HCT116 (cell line): ENCODE data around the gene DCUN1D5. TPM values are rescaled to one million over a fixed set of nuclear protein-coding genes. Genes with fewer than 3 reads are reported as not detected.

Experiments
- ATAC-seq: fragments of 200-7000 bp; cut with Tn5 transposase; 2 replicates; pipeline ENCODE4 v1.9.1; 2020; ENCODE audit warnings: mild to moderate bottlenecking, moderate library complexity
- BruUV-seq: library from RNA; stranded (reverse); fragments of 400-500 nt; replicated peaks from 2 replicates; lab custom pipeline; 2021; lab: Mats Ljungman, UMichigan
- CTCF ChIA-PET: fragments of 300-600 bp; sonication (Branson Sonifier 250); formaldehyde crosslinking; loops from one replicate; lab custom pipeline; 2021; ENCODE audit warnings: antibody characterized with exemption; lab: Charles Lee
- POLR2A ChIA-PET: fragments of 300-600, 350-600 bp; sonication (Branson Sonifier 250); formaldehyde crosslinking; loops from one replicate; lab custom pipeline; 2021; ENCODE audit warnings: antibody characterized with exemption; lab: Charles Lee
- RAD21 ChIA-PET, 2 experiments: fragments of 300-600 bp; sonication (Branson Sonifier 250); formaldehyde crosslinking; loops; one replicate each; lab custom pipeline; 2023; ENCODE audit warnings: low total read pairs in 2 of 2; ENCODE audit not compliant: uncharacterized antibody in 2 of 2, unreplicated experiment in 2 of 2, low non-redundant PET in 1 of 2; lab: Charles Lee
- DNase-seq: peaks from one replicate; pipeline ENCODE4 v3.0.0-alpha.2; 2010; ENCODE audit warnings: low read depth, low spot score
- H2AFZ ChIP-seq: fragments of 200-600 bp; shearing (Covaris generic), sonication (generic); 2 replicates; pipeline ENCODE4 v1.6.1; 2017; ENCODE audit warnings: low read depth, mixed run types, mixed read lengths, antibody characterized with exemption, low read length; ENCODE audit not compliant: poor library complexity, severe bottlenecking
- H3K27ac ChIP-seq: 2 replicates; pipeline ENCODE4 v1.5.1; 2012; ENCODE audit warnings: low read depth, low read length
- H3K27me3 ChIP-seq: fragments of 200-600 bp; sonication (generic); 2 replicates; pipeline ENCODE4 v1.6.1; 2016; ENCODE audit warnings: mixed run types, low read length, mixed read lengths; ENCODE audit not compliant: insufficient read depth
- H3K36me3 ChIP-seq, 2 experiments: fragments of 200-500 bp in 1 of 2; fragments of 200-600 bp in 1 of 2; sonication (Bioruptor generic) in 1 of 2; sonication (generic) in 1 of 2; 2 replicates each; pipeline versions ENCODE4 v1.5.1 to v1.6.1; 2014 to 2016; ENCODE audit warnings: low read length in 2 of 2, inconsistent platforms in 1 of 2, mixed read lengths in 1 of 2, mixed run types in 1 of 2; ENCODE audit not compliant: insufficient read depth in 2 of 2, control insufficient read depth in 1 of 2
- H3K4me1 ChIP-seq, 2 experiments: fragments of 200-600 bp in 1 of 2; sonication (generic) in 1 of 2; 2 replicates each; pipeline versions ENCODE4 v1.5.1 to v1.6.1; 2012 to 2017; ENCODE audit warnings: low read length in 2 of 2, inconsistent platforms in 1 of 2, mild to moderate bottlenecking in 1 of 2, mixed read lengths in 1 of 2, mixed run types in 1 of 2, moderate library complexity in 1 of 2; ENCODE audit not compliant: insufficient read depth in 2 of 2, control insufficient read depth in 1 of 2
- H3K4me2 ChIP-seq: fragments of 200-600 bp; sonication (generic); 2 replicates; pipeline ENCODE4 v1.6.1; 2017; ENCODE audit warnings: mixed run types, low read length, mixed read lengths
- H3K4me3 ChIP-seq, 2 experiments: fragments of 200-600 bp in 1 of 2; sonication (generic) in 1 of 2; replicated peaks in 1 of 2; 2 replicates each; pipeline ENCODE4 v1.5.1; 2011 to 2016; ENCODE audit warnings: low read length in 2 of 2, control low read depth in 1 of 2, low read depth in 1 of 2, mild to moderate bottlenecking in 1 of 2, mixed read lengths in 1 of 2, mixed run types in 1 of 2
- H3K79me2 ChIP-seq: fragments of 200-600 bp; sonication (generic); 2 replicates; pipeline ENCODE4 v1.6.1; 2017; ENCODE audit warnings: mild to moderate bottlenecking, mixed run types, low read length, moderate library complexity, mixed read lengths; ENCODE audit not compliant: insufficient read depth
- H3K9ac ChIP-seq: fragments of 200-600 bp; sonication (generic); 2 replicates; pipeline ENCODE4 v1.6.1; 2016; ENCODE audit warnings: low read length, mixed read lengths
- H3K9me2 ChIP-seq: fragments of 200-600 bp; sonication (generic), shearing (Covaris generic); 2 replicates; pipeline ENCODE4 v1.6.1; 2017; ENCODE audit warnings: mixed run types, mild to moderate bottlenecking, moderate library complexity; ENCODE audit not compliant: insufficient read depth
- H3K9me3 ChIP-seq, 2 experiments: fragments of 200-500 bp in 1 of 2; fragments of 200-600 bp in 1 of 2; sonication (Bioruptor generic) in 1 of 2; sonication (generic) in 1 of 2; 2 replicates each; pipeline ENCODE4 v1.6.1; 2014 to 2017; ENCODE audit warnings: low read length in 2 of 2, mixed read lengths in 2 of 2, inconsistent platforms in 1 of 2, low read depth in 1 of 2, mild to moderate bottlenecking in 1 of 2, mixed run types in 1 of 2, moderate library complexity in 1 of 2; ENCODE audit not compliant: control insufficient read depth in 1 of 2, insufficient read depth in 1 of 2
- H4K20me1 ChIP-seq: fragments of 200-600 bp; sonication (generic), shearing (Covaris generic); 2 replicates; pipeline ENCODE4 v1.6.1; 2017; ENCODE audit warnings: mixed run types, mild to moderate bottlenecking, moderate library complexity; ENCODE audit not compliant: insufficient read depth
- CBX3 ChIP-seq: IDR thresholded peaks from 2 replicates; pipeline ENCODE4 v1.6.1; 2012; ENCODE audit warnings: low read depth
- CEBPB ChIP-seq: IDR thresholded peaks from 2 replicates; pipeline ENCODE4 v1.6.1; 2012; ENCODE audit warnings: low read depth
- ELF1 ChIP-seq: IDR thresholded peaks from 2 replicates; pipeline ENCODE4 v1.6.1; 2012; ENCODE audit warnings: low read depth, borderline replicate concordance
- EZH2 ChIP-seq: fragments of 200-600 bp; sonication (generic); IDR thresholded peaks from 2 replicates; pipeline ENCODE4 v1.6.1; 2017; ENCODE audit warnings: antibody characterized with exemption, mixed run types
- EZH2phosphoT487 ChIP-seq: fragments of 200-600 bp; IDR thresholded peaks from 2 replicates; pipeline ENCODE4 v1.6.1; 2018; ENCODE audit warnings: antibody characterized with exemption, borderline replicate concordance
- FOSL1 ChIP-seq: IDR thresholded peaks from 2 replicates; pipeline ENCODE4 v1.6.1; 2012; ENCODE audit warnings: low read depth
- JUND ChIP-seq: IDR thresholded peaks from 2 replicates; pipeline ENCODE4 v1.6.1; 2012
- MAX ChIP-seq: IDR thresholded peaks from 2 replicates; pipeline ENCODE4 v1.6.1; 2012
- POLR2A ChIP-seq: IDR thresholded peaks from 2 replicates; pipeline ENCODE4 v1.7.0; 2011; ENCODE audit warnings: borderline replicate concordance; ENCODE audit not compliant: insufficient read depth, insufficient read length; ENCODE audit errors: extremely low read depth
- POLR2AphosphoS5 ChIP-seq: IDR thresholded peaks from 2 replicates; pipeline ENCODE4 v1.6.1; 2011; ENCODE audit warnings: mild to moderate bottlenecking, low read depth, low read length, moderate library complexity
- RAD21 ChIP-seq: IDR thresholded peaks from 2 replicates; pipeline ENCODE4 v1.6.1; 2012; ENCODE audit warnings: low read depth, mild to moderate bottlenecking
- SIN3A ChIP-seq: IDR thresholded peaks from 2 replicates; pipeline ENCODE4 v1.6.1; 2012; ENCODE audit warnings: low read depth
- SP1 ChIP-seq: IDR thresholded peaks from 2 replicates; pipeline ENCODE4 v1.6.1; 2012; ENCODE audit warnings: low read depth
- TCF7L2 ChIP-seq: IDR thresholded peaks from 2 replicates; pipeline ENCODE4 v1.7.0; 2011; ENCODE audit warnings: borderline replicate concordance, inconsistent platforms; ENCODE audit not compliant: insufficient read depth, insufficient read length; ENCODE audit errors: extremely low read depth
- YY1 ChIP-seq: IDR thresholded peaks from 2 replicates; pipeline ENCODE4 v1.6.1; 2011; ENCODE audit warnings: low read length, low read depth, moderate library complexity, mild to moderate bottlenecking; ENCODE audit not compliant: insufficient replicate concordance; ENCODE audit errors: extremely low read depth
- ZBTB33 ChIP-seq: IDR thresholded peaks from 2 replicates; pipeline ENCODE4 v1.6.1; 2011; ENCODE audit warnings: mild to moderate bottlenecking, low read length, moderate library complexity; ENCODE audit not compliant: insufficient replicate concordance; ENCODE audit errors: extremely low read depth
- ZFX ChIP-seq: fragments of 450-650 bp; IDR thresholded peaks from 2 replicates; pipeline ENCODE4 v1.6.1; 2017
- ZNF274 ChIP-seq: fragments of 200-500 bp; sonication (Bioruptor generic); IDR thresholded peaks from 2 replicates; pipeline ENCODE4 v1.6.1; 2014; ENCODE audit warnings: mild to moderate bottlenecking, low read depth, low read length, inconsistent platforms
- intact Hi-C: fragments of 100-400 bp; cut with micrococcal nuclease; formaldehyde crosslinking; loops from 2 replicates; pipeline ENCODE4 v1.10.0; 2022
- total RNA-seq: library from RNA; stranded (reverse); gene quantifications from one replicate; pipeline ENCODE4 v1.2.1, GENCODE V29; 2021; ENCODE audit not compliant: unreplicated experiment
- TF ChIP-seq, protein P1 (sequence below): IDR thresholded peaks from 2 replicates; pipeline ENCODE4 v1.6.1; 2012

Gene DCUN1D5
- total RNA-seq, 1 experiment from 2014 or later: 60.1 TPM

- Histone ChIP-seq H3K36me3 (peaks cover 26 to 42% of the 10 kb centered on the region in 2 experiments), H3K4me2 (no peak overlapping the region), H3K27me3 (no peaks in the 10 kb centered on the region)
- DNase-seq: no peak
- TF ChIP-seq EZH2: no peak
- no peak for TF ChIP-seq ZFX
- no peak for TF ChIP-seq FOSL1
- no peak for TF ChIP-seq JUND
- TF ChIP-seq RAD21: no peak
- no peak for TF ChIP-seq MAX
- TF ChIP-seq SIN3A: no peak
- TF ChIP-seq TCF7L2: no peak
- TF ChIP-seq ZNF274: no peak
- no peak for TF ChIP-seq POLR2A
- TF ChIP-seq EZH2phosphoT487: no peak
- TF ChIP-seq POLR2AphosphoS5: no peak
- no peak for TF ChIP-seq CBX3
- TF ChIP-seq, protein P1, sequence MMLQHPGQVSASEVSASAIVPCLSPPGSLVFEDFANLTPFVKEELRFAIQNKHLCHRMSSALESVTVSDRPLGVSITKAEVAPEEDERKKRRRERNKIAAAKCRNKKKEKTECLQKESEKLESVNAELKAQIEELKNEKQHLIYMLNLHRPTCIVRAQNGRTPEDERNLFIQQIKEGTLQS: no peak
- TF ChIP-seq CEBPB: no peak
- no peak for TF ChIP-seq ELF1
- no peak for TF ChIP-seq YY1
- no peak for TF ChIP-seq SP1
- no peak for TF ChIP-seq ZBTB33
- TF ChIP-seq, all 23 proteins: peak for 0
- Histone ChIP-seq H3K27ac (no peak overlapping the region), H2AFZ (no peak overlapping the region), H3K4me3 (no peak overlapping the region), H4K20me1 (no peaks in the 10 kb centered on the region), H3K9ac (no peak overlapping the region), H3K9me3 (no peaks in the 10 kb centered on the region), H3K9me2 (no peaks in the 10 kb centered on the region), H3K79me2 (peaks cover 27% of the 10 kb centered on the region), H3K4me1 (no peaks in the 10 kb centered on the region)
- RAD21 ChIA-PET: no interaction called here
- intact Hi-C loops: no loop called here
- POLR2A ChIA-PET: no interaction called here
- BruUV-seq: no TSS peak
- CTCF ChIA-PET: interaction anchor here (0.9 kb wide), 1 partner anchor 26 kb away, joined by 3 read pairs; no protein-coding TSS in a partner anchor
- ATAC-seq: no peak
Measured at GRCh38 chr11:103061656-103062055, 30.3 kb downstream of the DCUN1D5 start.
